ENCODE data around the gene OR2L5. TPM values are rescaled to one million over a fixed set of nuclear protein-coding genes. Genes with fewer than 3 reads are reported as not detected.

Gene OR2L5
- total RNA-seq, 1 experiment from 2014 or later: not detected

DNA sequence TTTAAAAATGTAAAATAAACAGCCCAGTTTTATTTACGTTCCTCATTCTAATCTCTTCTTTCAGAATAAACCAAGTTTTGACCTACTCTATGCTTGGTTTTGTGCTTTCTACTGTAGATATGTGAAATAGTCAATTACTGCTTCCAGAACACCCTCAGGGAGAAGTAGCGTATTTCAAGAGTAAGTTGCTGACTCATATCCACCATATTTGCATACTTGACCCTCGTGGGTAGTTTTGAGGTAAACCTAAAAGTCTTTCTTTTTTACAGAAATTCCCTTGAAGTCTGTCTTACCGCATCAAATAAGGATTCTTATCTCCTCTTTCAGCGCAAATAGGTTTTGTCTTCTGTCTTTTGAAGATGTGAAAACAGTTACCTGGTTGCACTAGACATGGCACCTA is 31.7 kb downstream of the OR2L5 start:
- H3K4me3 ChIP-seq (ENCODE audit: low read depth in 2 of 2, low read length in 2 of 2): no peak overlapping the region
- ATAC-seq (no peak), DNase-seq (ENCODE audit: low read depth, low spot score) (no peak)
- CTCF ChIA-PET: no interaction called here
- H3K36me3 ChIP-seq (ENCODE audit: control insufficient read depth, insufficient read depth, low read length): no peaks in the 10 kb centered on the region
- no peaks in the 10 kb centered on the region for H3K9me3 ChIP-seq (ENCODE audit: control insufficient read depth, insufficient read depth, low read depth, low read length)
- intact Hi-C loops (cut with micrococcal nuclease; ENCODE audit: unreplicated experiment): no loop called here
- no peaks in the 10 kb centered on the region for H3K4me1 ChIP-seq (ENCODE audit: control insufficient read depth, insufficient read depth, low read length)
- no peak for TF ChIP-seq SIN3A (IDR thresholded peaks at IDR 0.05; ENCODE audit: borderline replicate concordance, insufficient read depth, low read depth, low read length)
- TF ChIP-seq, protein P1, sequence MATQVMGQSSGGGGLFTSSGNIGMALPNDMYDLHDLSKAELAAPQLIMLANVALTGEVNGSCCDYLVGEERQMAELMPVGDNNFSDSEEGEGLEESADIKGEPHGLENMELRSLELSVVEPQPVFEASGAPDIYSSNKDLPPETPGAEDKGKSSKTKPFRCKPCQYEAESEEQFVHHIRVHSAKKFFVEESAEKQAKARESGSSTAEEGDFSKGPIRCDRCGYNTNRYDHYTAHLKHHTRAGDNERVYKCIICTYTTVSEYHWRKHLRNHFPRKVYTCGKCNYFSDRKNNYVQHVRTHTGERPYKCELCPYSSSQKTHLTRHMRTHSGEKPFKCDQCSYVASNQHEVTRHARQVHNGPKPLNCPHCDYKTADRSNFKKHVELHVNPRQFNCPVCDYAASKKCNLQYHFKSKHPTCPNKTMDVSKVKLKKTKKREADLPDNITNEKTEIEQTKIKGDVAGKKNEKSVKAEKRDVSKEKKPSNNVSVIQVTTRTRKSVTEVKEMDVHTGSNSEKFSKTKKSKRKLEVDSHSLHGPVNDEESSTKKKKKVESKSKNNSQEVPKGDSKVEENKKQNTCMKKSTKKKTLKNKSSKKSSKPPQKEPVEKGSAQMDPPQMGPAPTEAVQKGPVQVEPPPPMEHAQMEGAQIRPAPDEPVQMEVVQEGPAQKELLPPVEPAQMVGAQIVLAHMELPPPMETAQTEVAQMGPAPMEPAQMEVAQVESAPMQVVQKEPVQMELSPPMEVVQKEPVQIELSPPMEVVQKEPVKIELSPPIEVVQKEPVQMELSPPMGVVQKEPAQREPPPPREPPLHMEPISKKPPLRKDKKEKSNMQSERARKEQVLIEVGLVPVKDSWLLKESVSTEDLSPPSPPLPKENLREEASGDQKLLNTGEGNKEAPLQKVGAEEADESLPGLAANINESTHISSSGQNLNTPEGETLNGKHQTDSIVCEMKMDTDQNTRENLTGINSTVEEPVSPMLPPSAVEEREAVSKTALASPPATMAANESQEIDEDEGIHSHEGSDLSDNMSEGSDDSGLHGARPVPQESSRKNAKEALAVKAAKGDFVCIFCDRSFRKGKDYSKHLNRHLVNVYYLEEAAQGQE (IDR thresholded peaks at IDR 0.05; ENCODE audit: insufficient read depth in 1 of 2, low read depth in 2 of 2, low read length in 1 of 2): no peak
- TF ChIP-seq POLR2AphosphoS5 (IDR thresholded peaks at IDR 0.05; ENCODE audit: low read depth, low read length): no peak
- TF ChIP-seq, protein P2, sequence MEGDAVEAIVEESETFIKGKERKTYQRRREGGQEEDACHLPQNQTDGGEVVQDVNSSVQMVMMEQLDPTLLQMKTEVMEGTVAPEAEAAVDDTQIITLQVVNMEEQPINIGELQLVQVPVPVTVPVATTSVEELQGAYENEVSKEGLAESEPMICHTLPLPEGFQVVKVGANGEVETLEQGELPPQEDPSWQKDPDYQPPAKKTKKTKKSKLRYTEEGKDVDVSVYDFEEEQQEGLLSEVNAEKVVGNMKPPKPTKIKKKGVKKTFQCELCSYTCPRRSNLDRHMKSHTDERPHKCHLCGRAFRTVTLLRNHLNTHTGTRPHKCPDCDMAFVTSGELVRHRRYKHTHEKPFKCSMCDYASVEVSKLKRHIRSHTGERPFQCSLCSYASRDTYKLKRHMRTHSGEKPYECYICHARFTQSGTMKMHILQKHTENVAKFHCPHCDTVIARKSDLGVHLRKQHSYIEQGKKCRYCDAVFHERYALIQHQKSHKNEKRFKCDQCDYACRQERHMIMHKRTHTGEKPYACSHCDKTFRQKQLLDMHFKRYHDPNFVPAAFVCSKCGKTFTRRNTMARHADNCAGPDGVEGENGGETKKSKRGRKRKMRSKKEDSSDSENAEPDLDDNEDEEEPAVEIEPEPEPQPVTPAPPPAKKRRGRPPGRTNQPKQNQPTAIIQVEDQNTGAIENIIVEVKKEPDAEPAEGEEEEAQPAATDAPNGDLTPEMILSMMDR (IDR thresholded peaks at IDR 0.05): no peak
- TF ChIP-seq TCF7L2 (IDR thresholded peaks at IDR 0.05; ENCODE audit: low read depth, low read length): no peak
- no peaks in the 10 kb centered on the region for H3K27me3 ChIP-seq (ENCODE audit: control insufficient read depth, insufficient read depth, low read length)
- BruUV-seq (replicated peaks): no TSS peak
- POLR2A ChIA-PET: no interaction called here
- H3K27ac ChIP-seq (ENCODE audit: low read length): no peak overlapping the region
- in situ Hi-C loops (cut with HindIII; ENCODE audit: low pct_unique_long_range_greater_than_20kb, low sequenced_read_pairs): no loop called here

DNA sequence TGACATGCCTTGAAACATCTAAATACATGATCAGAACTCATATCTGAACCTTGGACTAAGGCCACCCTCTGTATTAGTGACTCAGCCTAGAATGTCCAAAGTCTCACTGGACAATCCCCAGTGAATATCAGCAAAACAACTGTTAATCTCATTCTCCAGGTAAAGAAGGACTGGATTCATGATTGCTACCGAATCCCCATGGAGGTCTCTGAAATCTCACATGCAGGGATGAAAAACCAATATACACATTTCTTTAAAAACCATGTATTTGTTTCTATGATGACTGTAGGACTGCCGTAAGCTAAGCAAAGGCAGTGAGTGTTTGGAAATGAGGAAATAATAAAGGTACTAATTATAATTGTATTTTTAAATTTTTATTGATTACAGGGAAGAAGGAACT is 33.1 kb downstream of the OR2L5 start, which contains the start of gene OR2L3:
Gene OR2L3, plus strand, starts transcription at position 301 of the 400 bp plus-strand sequence. CDS start 13,846 bp downstream, outside the sequence.
- no peaks in the 10 kb centered on the region for H3K4me1 ChIP-seq (ENCODE audit: control insufficient read depth, insufficient read depth, low read length)
- POLR2A ChIA-PET: no interaction called here
- no peak within 1 kb of the TSS for H3K27ac ChIP-seq (ENCODE audit: low read length)
- ATAC-seq (no peak), DNase-seq (ENCODE audit: low read depth, low spot score) (no peak)
- intact Hi-C loops (cut with micrococcal nuclease; ENCODE audit: unreplicated experiment) (no loop called here), in situ Hi-C loops (cut with HindIII; ENCODE audit: low pct_unique_long_range_greater_than_20kb, low sequenced_read_pairs) (no loop called here)
- no peaks in the 10 kb centered on the region for H3K27me3 ChIP-seq (ENCODE audit: control insufficient read depth, insufficient read depth, low read length)
- no TSS peak for BruUV-seq (replicated peaks)
- no peaks in the 10 kb centered on the region for H3K36me3 ChIP-seq (ENCODE audit: control insufficient read depth, insufficient read depth, low read length)
- TF ChIP-seq TCF7L2 (IDR thresholded peaks at IDR 0.05; ENCODE audit: low read depth, low read length): no peak
- no peak within 1 kb of the TSS for H3K4me3 ChIP-seq (ENCODE audit: low read depth in 2 of 2, low read length in 2 of 2)
- CTCF ChIA-PET: no interaction called here
- H3K9me3 ChIP-seq (ENCODE audit: control insufficient read depth, insufficient read depth, low read depth, low read length): no peaks in the 10 kb centered on the region

DNA sequence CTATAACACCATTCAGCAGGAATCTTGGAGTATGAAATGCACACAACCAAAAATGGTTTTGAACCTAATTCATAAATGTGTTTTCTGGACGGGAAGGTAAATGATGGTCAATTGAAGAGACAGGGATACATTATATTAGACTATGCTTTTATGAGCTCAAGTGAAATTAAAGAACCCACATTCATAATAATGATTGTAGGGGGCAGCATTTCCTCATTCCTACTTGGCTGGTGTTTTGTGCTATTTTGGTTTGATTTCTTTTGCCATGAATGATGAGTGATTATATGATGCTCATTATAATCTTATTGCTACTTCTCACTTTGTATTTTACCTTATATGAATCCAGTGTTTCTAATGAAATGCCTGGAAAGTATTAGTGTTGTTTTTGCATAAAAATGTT is 33.5 kb downstream of the OR2L5 start:
- Histone ChIP-seq H3K4me1 (ENCODE audit: control insufficient read depth, insufficient read depth, low read length) (no peaks in the 10 kb centered on the region), H3K9me3 (ENCODE audit: control insufficient read depth, insufficient read depth, low read depth, low read length) (no peaks in the 10 kb centered on the region), H3K36me3 (ENCODE audit: control insufficient read depth, insufficient read depth, low read length) (no peaks in the 10 kb centered on the region), H3K27ac (ENCODE audit: low read length) (no peak overlapping the region), H3K27me3 (ENCODE audit: control insufficient read depth, insufficient read depth, low read length) (no peaks in the 10 kb centered on the region), H3K4me3 (ENCODE audit: low read depth in 2 of 2, low read length in 2 of 2) (no peak overlapping the region)
- CTCF ChIA-PET: no interaction called here
- no TSS peak for BruUV-seq (replicated peaks)
- TF ChIP-seq SIN3A (IDR thresholded peaks at IDR 0.05; ENCODE audit: borderline replicate concordance, insufficient read depth, low read depth, low read length): no peak
- TF ChIP-seq, protein P2 (IDR thresholded peaks at IDR 0.05): no peak
- TF ChIP-seq, protein P1 (IDR thresholded peaks at IDR 0.05; ENCODE audit: insufficient read depth in 1 of 2, low read depth in 2 of 2, low read length in 1 of 2): no peak
- TF ChIP-seq TCF7L2 (IDR thresholded peaks at IDR 0.05; ENCODE audit: low read depth, low read length): no peak
- no peak for TF ChIP-seq POLR2AphosphoS5 (IDR thresholded peaks at IDR 0.05; ENCODE audit: low read depth, low read length)
- no peak for DNase-seq (ENCODE audit: low read depth, low spot score)
- no peak for ATAC-seq
- in situ Hi-C loops (cut with HindIII; ENCODE audit: low pct_unique_long_range_greater_than_20kb, low sequenced_read_pairs) (no loop called here), intact Hi-C loops (cut with micrococcal nuclease; ENCODE audit: unreplicated experiment) (no loop called here)
- POLR2A ChIA-PET: no interaction called here

Measured in Panc1 (cell line).